HG02678 (cell line): ENCODE measurements around the gene MALRD1.
"Not testable (repeated sequence)": the region's sequence is repeated elsewhere in the genome, so short reads cannot be mapped to it uniquely, and the experiment has no call there.

Source experiments
- ATAC-seq: cut with Tn5 transposase; IDR thresholded peaks from one replicate; pipeline ENCODE4 v1.9.1; 2021; ENCODE audit warnings: mild to moderate bottlenecking, moderate library complexity; ENCODE audit not compliant: unreplicated experiment

Gene MALRD1

GRCh38 chr10:19750972-19751371 lies 702.4 kb downstream of the MALRD1 start:
- ATAC-seq: no peak

GRCh38 chr10:19756919-19757318 lies 708.3 kb downstream of the MALRD1 start:
- ATAC-seq: no peak

GRCh38 chr10:19762026-19762425 lies 713.4 kb downstream of the MALRD1 start:
- no peak for ATAC-seq

- ATAC-seq: no peak
Measured at GRCh38 chr10:19764111-19764510, 715.5 kb downstream of the MALRD1 start.

GRCh38 chr10:19767876-19768275 lies 719.3 kb downstream of the MALRD1 start:
- ATAC-seq: no peak

GRCh38 chr10:19769826-19770225 lies 721.2 kb downstream of the MALRD1 start:
- not testable (repeated sequence) for ATAC-seq

GRCh38 chr10:19772972-19773371 lies 724.4 kb downstream of the MALRD1 start:
- ATAC-seq: no peak

- no peak for ATAC-seq
Measured at GRCh38 chr10:19775296-19775695, 726.7 kb downstream of the MALRD1 start.

GRCh38 chr10:19777806-19778205 lies 729.2 kb downstream of the MALRD1 start:
- ATAC-seq: no peak

- ATAC-seq: no peak
Measured at GRCh38 chr10:19778996-19779395, 730.4 kb downstream of the MALRD1 start.

GRCh38 chr10:19782430-19783089 lies 734.0 kb downstream of the MALRD1 start:
- ATAC-seq: no peak

GRCh38 chr10:19783721-19784120 lies 735.1 kb downstream of the MALRD1 start:
- ATAC-seq: no peak
